Coronary artery (tissue), 2 donors: ENCODE data around the gene FIP1L1.

Experiments used
- DNase-seq: peaks from one replicate; pipeline ENCODE4 v3.0.0-alpha.2; 2017; ENCODE audit warnings: low spot score
- H3K27ac ChIP-seq, 2 donors: fragments of 200-600 bp; sonication (generic); one replicate each; pipeline ENCODE4 v1.5.1; 2016 to 2019
- H3K4me3 ChIP-seq: fragments of 200-600 bp; sonication (generic); 2 replicates; pipeline ENCODE4 v1.5.1; 2016; ENCODE audit warnings: mild to moderate bottlenecking, moderate library complexity
- TF ChIP-seq, protein P1 (sequence below): fragments of 200-600 bp; sonication (generic); IDR thresholded peaks from one replicate; pipeline ENCODE4 v1.5.1; 2019; ENCODE audit warnings: antibody characterized with exemption

FIP1L1 gene

GRCh38 chr4:53500546-53500945 lies 123.1 kb downstream of the FIP1L1 start:
- TF ChIP-seq, protein P1, sequence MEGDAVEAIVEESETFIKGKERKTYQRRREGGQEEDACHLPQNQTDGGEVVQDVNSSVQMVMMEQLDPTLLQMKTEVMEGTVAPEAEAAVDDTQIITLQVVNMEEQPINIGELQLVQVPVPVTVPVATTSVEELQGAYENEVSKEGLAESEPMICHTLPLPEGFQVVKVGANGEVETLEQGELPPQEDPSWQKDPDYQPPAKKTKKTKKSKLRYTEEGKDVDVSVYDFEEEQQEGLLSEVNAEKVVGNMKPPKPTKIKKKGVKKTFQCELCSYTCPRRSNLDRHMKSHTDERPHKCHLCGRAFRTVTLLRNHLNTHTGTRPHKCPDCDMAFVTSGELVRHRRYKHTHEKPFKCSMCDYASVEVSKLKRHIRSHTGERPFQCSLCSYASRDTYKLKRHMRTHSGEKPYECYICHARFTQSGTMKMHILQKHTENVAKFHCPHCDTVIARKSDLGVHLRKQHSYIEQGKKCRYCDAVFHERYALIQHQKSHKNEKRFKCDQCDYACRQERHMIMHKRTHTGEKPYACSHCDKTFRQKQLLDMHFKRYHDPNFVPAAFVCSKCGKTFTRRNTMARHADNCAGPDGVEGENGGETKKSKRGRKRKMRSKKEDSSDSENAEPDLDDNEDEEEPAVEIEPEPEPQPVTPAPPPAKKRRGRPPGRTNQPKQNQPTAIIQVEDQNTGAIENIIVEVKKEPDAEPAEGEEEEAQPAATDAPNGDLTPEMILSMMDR = no peak
- H3K4me3 ChIP-seq = no peak overlapping the region
- H3K27ac ChIP-seq = no peak overlapping the region
- no peak for DNase-seq

- no peak overlapping the region for H3K4me3 ChIP-seq
- no peak for DNase-seq
- H3K27ac ChIP-seq = no peak overlapping the region
- TF ChIP-seq, protein P1 = no peak
Observed at GRCh38 chr4:53501561-53501960, 124.1 kb downstream of the FIP1L1 start.

- DNase-seq = no peak
- no peak overlapping the region for H3K27ac ChIP-seq
- no peak overlapping the region for H3K4me3 ChIP-seq
- TF ChIP-seq, protein P1 = no peak
Observed at GRCh38 chr4:53502094-53502493, 124.7 kb downstream of the FIP1L1 start.

GRCh38 chr4:53505947-53506346 lies 128.5 kb downstream of the FIP1L1 start:
- no peak overlapping the region for H3K27ac ChIP-seq
- no peak overlapping the region for H3K4me3 ChIP-seq
- DNase-seq = no peak
- TF ChIP-seq, protein P1 = no peak

- DNase-seq = no peak
- H3K27ac ChIP-seq = peak overlapping the region in 1 of 2 donors; percentile 84
- TF ChIP-seq, protein P1 = no peak
- H3K4me3 ChIP-seq = peak overlapping the region; percentile 63
Observed at GRCh38 chr4:53507058-53507457, 129.6 kb downstream of the FIP1L1 start.

- DNase-seq = peak; percentile 90
Observed at GRCh38 chr4:53507671-53508286, 130.3 kb downstream of the FIP1L1 start.

GRCh38 chr4:53508446-53508845 lies 131.0 kb downstream of the FIP1L1 start:
- DNase-seq = no peak
- TF ChIP-seq, protein P1 = no peak
- peak overlapping the region in 1 of 2 donors; percentile 84 for H3K27ac ChIP-seq
- peak overlapping the region; percentile 63 for H3K4me3 ChIP-seq

More at GRCh38 chr4:53507671-53508286, 130.3 kb downstream of the FIP1L1 start:
- H3K4me3 ChIP-seq = peak overlapping the region; percentile 63
- peak overlapping the region; percentile 73 to 84 for H3K27ac ChIP-seq
- TF ChIP-seq, protein P1 = no peak
